Neural cell (in vitro differentiated cells): ENCODE results near the gene DAP. TPM values are rescaled to one million over a fixed set of nuclear protein-coding genes. Genes with fewer than 3 reads are reported as not detected.
"Not testable (repeated sequence)": the region's sequence is repeated elsewhere in the genome, so short reads cannot be mapped to it uniquely, and the experiment has no call there.

ENCODE experiments used
- H2AFZ ChIP-seq: fragments of 200-600, 300-800 bp; sonication (generic), shearing (Covaris generic); 2 replicates; pipeline ENCODE4 v1.6.0; 2014; ENCODE audit warnings: low read depth, mild to moderate bottlenecking, antibody characterized with exemption, low read length, moderate library complexity
- H3F3A ChIP-seq: fragments of 200-600 bp; shearing (Covaris generic); 2 replicates; pipeline ENCODE4 v1.6.1; 2016; ENCODE audit warnings: mild to moderate bottlenecking, moderate library complexity, mixed read lengths, antibody characterized with exemption, low read length; ENCODE audit not compliant: insufficient read depth, poor library complexity, severe bottlenecking
- H3K27ac ChIP-seq: fragments of 200-600, 300-800 bp; sonication (generic), shearing (Covaris generic); 2 replicates; pipeline ENCODE4 v1.5.1; 2014; ENCODE audit warnings: mild to moderate bottlenecking, low read length, moderate library complexity
- H3K27me3 ChIP-seq: fragments of 300-800, 200-600 bp; sonication (generic), shearing (Covaris generic); 2 replicates; pipeline ENCODE4 v1.6.0; 2014; ENCODE audit warnings: mild to moderate bottlenecking, low read depth, low read length, moderate library complexity; ENCODE audit not compliant: insufficient read depth
- H3K36me3 ChIP-seq: fragments of 300-800, 200-600 bp; sonication (generic), shearing (Covaris generic); 2 replicates; pipeline ENCODE4 v1.5.1; 2014; ENCODE audit warnings: mild to moderate bottlenecking, antibody characterized with exemption, low read length, moderate library complexity; ENCODE audit not compliant: insufficient read depth
- H3K4me2 ChIP-seq: fragments of 300-800, 200-600 bp; sonication (generic), shearing (Covaris generic); 2 replicates; pipeline ENCODE4 v1.6.0; 2014; ENCODE audit warnings: mild to moderate bottlenecking, low read length
- H3K4me3 ChIP-seq: fragments of 300-800, 200-600 bp; sonication (generic), shearing (Covaris generic); 2 replicates; pipeline ENCODE4 v1.5.1; 2014; ENCODE audit warnings: mild to moderate bottlenecking, low read length, moderate library complexity
- H3K79me2 ChIP-seq: fragments of 200-600 bp; shearing (Covaris generic); replicated peaks from 2 replicates; pipeline ENCODE4 v1.6.0; 2014; ENCODE audit warnings: mild to moderate bottlenecking, low read length, moderate library complexity; ENCODE audit not compliant: insufficient read depth
- H3K9ac ChIP-seq: fragments of 300-800, 200-600 bp; sonication (generic), shearing (Covaris generic); 2 replicates; pipeline ENCODE4 v1.6.1; 2016; ENCODE audit warnings: mild to moderate bottlenecking, low read length, mixed read lengths
- H3K9me2 ChIP-seq: fragments of 200-600 bp; shearing (Covaris generic); 2 replicates; pipeline ENCODE4 v1.6.1; 2016; ENCODE audit warnings: mild to moderate bottlenecking, low read length, mixed read lengths; ENCODE audit not compliant: insufficient read depth
- H3K9me3 ChIP-seq: fragments of 200-600, 300-800 bp; sonication (generic), shearing (Covaris generic); 2 replicates; pipeline ENCODE4 v1.6.1; 2016; ENCODE audit warnings: mild to moderate bottlenecking, mixed run types, low read length, moderate library complexity, mixed read lengths
- H4K20me1 ChIP-seq: fragments of 200-600 bp; shearing (Covaris generic); 2 replicates; pipeline ENCODE4 v1.6.1; 2016; ENCODE audit warnings: mild to moderate bottlenecking, mixed run types; ENCODE audit not compliant: insufficient read depth
- CTCF ChIP-seq: fragments of 450-650 bp; IDR thresholded peaks from 2 replicates; pipeline ENCODE4 v1.5.1; 2014; ENCODE audit warnings: antibody characterized with exemption, mild to moderate bottlenecking, moderate library complexity; ENCODE audit not compliant: poor library complexity, severe bottlenecking
- EP300 ChIP-seq: fragments of 450-650 bp; conservative IDR thresholded peaks from 2 replicates; pipeline ENCODE4 v1.6.1; 2014; ENCODE audit warnings: antibody characterized with exemption, mild to moderate bottlenecking, moderate library complexity; ENCODE audit not compliant: poor library complexity, severe bottlenecking
- EZH2 ChIP-seq: fragments of 200-600, 300-800 bp; shearing (Covaris generic), sonication (generic); IDR thresholded peaks from 2 replicates; pipeline ENCODE4 v1.6.1; 2014; ENCODE audit warnings: antibody characterized with exemption, low read length, borderline replicate concordance, mild to moderate bottlenecking; ENCODE audit not compliant: insufficient read depth, poor library complexity, severe bottlenecking
- MXI1 ChIP-seq: fragments of 450-650 bp; conservative IDR thresholded peaks from 2 replicates; pipeline ENCODE4 v1.6.1; 2014; ENCODE audit warnings: antibody characterized with exemption, mild to moderate bottlenecking; ENCODE audit not compliant: poor library complexity, severe bottlenecking
- POLR2AphosphoS5 ChIP-seq: IDR thresholded peaks from 2 replicates; pipeline ENCODE4 v1.6.1; 2012
- RAD21 ChIP-seq: fragments of 450-650 bp; conservative IDR thresholded peaks from 2 replicates; pipeline ENCODE4 v1.6.1; 2014; ENCODE audit warnings: antibody characterized with exemption, mild to moderate bottlenecking, moderate library complexity
- SMC3 ChIP-seq: fragments of 450-650 bp; conservative IDR thresholded peaks from 2 replicates; pipeline ENCODE4 v1.6.1; 2014; ENCODE audit warnings: antibody characterized with exemption, mild to moderate bottlenecking, moderate library complexity; ENCODE audit not compliant: poor library complexity
- TAF1 ChIP-seq: IDR thresholded peaks from 2 replicates; pipeline ENCODE4 v1.6.1; 2012; ENCODE audit warnings: low read depth
- polyA plus RNA-seq: library from polyadenylated mRNA; depleted of rRNA; stranded (reverse); fragments of >200 nt; gene quantifications from 2 replicates; pipeline ENCODE4 v1.2.3, GENCODE V29; 2014
- TF ChIP-seq, protein P1 (sequence below): IDR thresholded peaks from 2 replicates; pipeline ENCODE4 v1.6.1; 2012; ENCODE audit warnings: borderline replicate concordance

DAP gene
- polyA plus RNA-seq, 1 donor from 2014 or later: 9.3 TPM

GRCh38 chr5:10780208-10780607, 19.2 kb upstream of the DAP start:
- not testable (repeated sequence) for H3K27me3 ChIP-seq, H3F3A ChIP-seq, H3K36me3 ChIP-seq, H3K79me2 ChIP-seq, H3K9ac ChIP-seq, H2AFZ ChIP-seq, H3K4me3 ChIP-seq, H3K4me2 ChIP-seq, H3K9me3 ChIP-seq, H4K20me1 ChIP-seq, H3K9me2 ChIP-seq, H3K27ac ChIP-seq

DNA sequence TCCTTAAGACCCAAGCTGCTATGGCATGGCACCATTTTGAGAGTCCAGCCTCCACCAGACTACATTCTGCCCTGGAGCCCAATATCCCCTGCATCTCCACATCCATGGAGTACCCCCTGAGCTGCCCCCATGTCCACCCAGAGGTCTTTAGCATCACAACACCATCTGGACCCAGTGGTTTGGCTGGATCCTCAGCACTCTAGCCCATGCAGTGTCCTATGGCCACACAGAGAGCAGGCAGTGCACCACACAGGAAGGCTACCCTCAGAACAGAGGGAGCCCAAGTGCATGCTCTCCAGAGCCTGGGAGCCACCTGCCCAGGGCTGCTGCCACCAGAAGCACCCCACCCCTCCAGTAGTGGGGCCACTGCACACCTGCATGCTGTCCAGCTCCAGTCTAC, 18.6 kb upstream of the DAP start:
- no peak overlapping the region for H2AFZ ChIP-seq
- H3K27me3 ChIP-seq: no peaks in the 10 kb centered on the region
- H3K79me2 ChIP-seq: no peaks in the 10 kb centered on the region
- H3K9ac ChIP-seq: no peak overlapping the region
- no peaks in the 10 kb centered on the region for H4K20me1 ChIP-seq
- H3K4me3 ChIP-seq: no peak overlapping the region
- H3K4me2 ChIP-seq: no peak overlapping the region
- H3K9me2 ChIP-seq: no peaks in the 10 kb centered on the region
- TF ChIP-seq SMC3 (no peak), EZH2 (no peak), POLR2AphosphoS5 (no peak), TAF1 (no peak), EP300 (no peak), MXI1 (no peak), RAD21 (no peak), CTCF (no peak)
- TF ChIP-seq, protein P1, sequence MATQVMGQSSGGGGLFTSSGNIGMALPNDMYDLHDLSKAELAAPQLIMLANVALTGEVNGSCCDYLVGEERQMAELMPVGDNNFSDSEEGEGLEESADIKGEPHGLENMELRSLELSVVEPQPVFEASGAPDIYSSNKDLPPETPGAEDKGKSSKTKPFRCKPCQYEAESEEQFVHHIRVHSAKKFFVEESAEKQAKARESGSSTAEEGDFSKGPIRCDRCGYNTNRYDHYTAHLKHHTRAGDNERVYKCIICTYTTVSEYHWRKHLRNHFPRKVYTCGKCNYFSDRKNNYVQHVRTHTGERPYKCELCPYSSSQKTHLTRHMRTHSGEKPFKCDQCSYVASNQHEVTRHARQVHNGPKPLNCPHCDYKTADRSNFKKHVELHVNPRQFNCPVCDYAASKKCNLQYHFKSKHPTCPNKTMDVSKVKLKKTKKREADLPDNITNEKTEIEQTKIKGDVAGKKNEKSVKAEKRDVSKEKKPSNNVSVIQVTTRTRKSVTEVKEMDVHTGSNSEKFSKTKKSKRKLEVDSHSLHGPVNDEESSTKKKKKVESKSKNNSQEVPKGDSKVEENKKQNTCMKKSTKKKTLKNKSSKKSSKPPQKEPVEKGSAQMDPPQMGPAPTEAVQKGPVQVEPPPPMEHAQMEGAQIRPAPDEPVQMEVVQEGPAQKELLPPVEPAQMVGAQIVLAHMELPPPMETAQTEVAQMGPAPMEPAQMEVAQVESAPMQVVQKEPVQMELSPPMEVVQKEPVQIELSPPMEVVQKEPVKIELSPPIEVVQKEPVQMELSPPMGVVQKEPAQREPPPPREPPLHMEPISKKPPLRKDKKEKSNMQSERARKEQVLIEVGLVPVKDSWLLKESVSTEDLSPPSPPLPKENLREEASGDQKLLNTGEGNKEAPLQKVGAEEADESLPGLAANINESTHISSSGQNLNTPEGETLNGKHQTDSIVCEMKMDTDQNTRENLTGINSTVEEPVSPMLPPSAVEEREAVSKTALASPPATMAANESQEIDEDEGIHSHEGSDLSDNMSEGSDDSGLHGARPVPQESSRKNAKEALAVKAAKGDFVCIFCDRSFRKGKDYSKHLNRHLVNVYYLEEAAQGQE: no peak
- no peaks in the 10 kb centered on the region for H3K36me3 ChIP-seq
- no peak overlapping the region for H3K27ac ChIP-seq
- H3F3A ChIP-seq: no peaks in the 10 kb centered on the region
- no peaks in the 10 kb centered on the region for H3K9me3 ChIP-seq
